ENCODE measurements around the gene UBR7.
A peak's percentile ranks its signal among the peaks of the same experiment; 100 is the strongest.
"Not testable (repeated sequence)": the region's sequence is repeated elsewhere in the genome, so short reads cannot be mapped to it uniquely, and the experiment has no call there.

The UBR7 gene

GRCh38 chr14:93206793-93207467, at the start of gene UBR7, which contains the start of gene GON7:
UBR7 (plus strand) TSS chr14:93207256; CDS start chr14:93207292, 36 bp downstream.
GON7 (minus strand) TSS chr14:93207065; CDS start chr14:93207037, 28 bp downstream.
- peak; percentile 98 for DNase-seq

GRCh38 chr14:93158349-93158748, 48.7 kb upstream of the UBR7 start:
- not testable (repeated sequence) for DNase-seq

- DNase-seq, result not testable (repeated sequence)
Measured at GRCh38 chr14:93159625-93160352, 47.3 kb upstream of the UBR7 start.

GRCh38 chr14:93160353-93160801, 46.7 kb upstream of the UBR7 start:
- DNase-seq, result no peak

- no peak for DNase-seq
Measured at GRCh38 chr14:93161411-93161940, 45.6 kb upstream of the UBR7 start.

- no peak for DNase-seq
Measured at GRCh38 chr14:93163564-93163963, 43.5 kb upstream of the UBR7 start.

GRCh38 chr14:93165271-93166265, 41.5 kb upstream of the UBR7 start:
- not testable (repeated sequence) for DNase-seq

GRCh38 chr14:93168610-93169009, 38.4 kb upstream of the UBR7 start:
- not testable (repeated sequence) for DNase-seq

- not testable (repeated sequence) for DNase-seq
Measured at GRCh38 chr14:93169619-93170018, 37.4 kb upstream of the UBR7 start.

- DNase-seq, result not testable (repeated sequence)
Measured at GRCh38 chr14:93170141-93170540, 36.9 kb upstream of the UBR7 start.

GRCh38 chr14:93171376-93171775, 35.7 kb upstream of the UBR7 start:
- DNase-seq, result no peak

- no peak for DNase-seq
Measured at GRCh38 chr14:93173943-93174395, 33.1 kb upstream of the UBR7 start.

- DNase-seq, result not testable (repeated sequence)
Measured at GRCh38 chr14:93174731-93175130, 32.3 kb upstream of the UBR7 start.

GRCh38 chr14:93175492-93175891, 31.6 kb upstream of the UBR7 start:
- no peak for DNase-seq

- DNase-seq, result no peak
Measured at GRCh38 chr14:93183596-93184317, 23.3 kb upstream of the UBR7 start.

GRCh38 chr14:93184391-93185348, 22.4 kb upstream of the UBR7 start, which contains the start of the genes LYSET and MOAP1:
LYSET (plus strand) TSS chr14:93185317; CDS start chr14:93185406, 89 bp downstream.
MOAP1 (minus strand) TSS chr14:93184897; CDS start chr14:93184242, 655 bp downstream.
- DNase-seq, result peak; percentile 89

GRCh38 chr14:93185349-93185720, 21.7 kb upstream of the UBR7 start:
- DNase-seq, result no peak

- no peak for DNase-seq
Measured at GRCh38 chr14:93186466-93186865, 20.6 kb upstream of the UBR7 start.

- DNase-seq, result no peak
Measured at GRCh38 chr14:93186956-93187355, 20.1 kb upstream of the UBR7 start.

GRCh38 chr14:93195316-93195999, 11.6 kb upstream of the UBR7 start:
- DNase-seq, result no peak
